ENCODE data around the gene CCNQ.
"Not testable (repeated sequence)": the region's sequence is repeated elsewhere in the genome, so short reads cannot be mapped to it uniquely, and the experiment has no call there.

- TF ChIP-seq, protein P1, sequence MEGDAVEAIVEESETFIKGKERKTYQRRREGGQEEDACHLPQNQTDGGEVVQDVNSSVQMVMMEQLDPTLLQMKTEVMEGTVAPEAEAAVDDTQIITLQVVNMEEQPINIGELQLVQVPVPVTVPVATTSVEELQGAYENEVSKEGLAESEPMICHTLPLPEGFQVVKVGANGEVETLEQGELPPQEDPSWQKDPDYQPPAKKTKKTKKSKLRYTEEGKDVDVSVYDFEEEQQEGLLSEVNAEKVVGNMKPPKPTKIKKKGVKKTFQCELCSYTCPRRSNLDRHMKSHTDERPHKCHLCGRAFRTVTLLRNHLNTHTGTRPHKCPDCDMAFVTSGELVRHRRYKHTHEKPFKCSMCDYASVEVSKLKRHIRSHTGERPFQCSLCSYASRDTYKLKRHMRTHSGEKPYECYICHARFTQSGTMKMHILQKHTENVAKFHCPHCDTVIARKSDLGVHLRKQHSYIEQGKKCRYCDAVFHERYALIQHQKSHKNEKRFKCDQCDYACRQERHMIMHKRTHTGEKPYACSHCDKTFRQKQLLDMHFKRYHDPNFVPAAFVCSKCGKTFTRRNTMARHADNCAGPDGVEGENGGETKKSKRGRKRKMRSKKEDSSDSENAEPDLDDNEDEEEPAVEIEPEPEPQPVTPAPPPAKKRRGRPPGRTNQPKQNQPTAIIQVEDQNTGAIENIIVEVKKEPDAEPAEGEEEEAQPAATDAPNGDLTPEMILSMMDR (IDR thresholded peaks at IDR 0.05): not testable (repeated sequence)
- not testable (repeated sequence) for TF ChIP-seq POLR2A (IDR thresholded peaks at IDR 0.05)
These were observed 5.9 kb upstream of the CCNQ start for GRCh38 chrX:153604666-153605380.

Data from testis (tissue), 2 donors.